ENCODE data around the gene SPCS2.

Gene SPCS2

DNA sequence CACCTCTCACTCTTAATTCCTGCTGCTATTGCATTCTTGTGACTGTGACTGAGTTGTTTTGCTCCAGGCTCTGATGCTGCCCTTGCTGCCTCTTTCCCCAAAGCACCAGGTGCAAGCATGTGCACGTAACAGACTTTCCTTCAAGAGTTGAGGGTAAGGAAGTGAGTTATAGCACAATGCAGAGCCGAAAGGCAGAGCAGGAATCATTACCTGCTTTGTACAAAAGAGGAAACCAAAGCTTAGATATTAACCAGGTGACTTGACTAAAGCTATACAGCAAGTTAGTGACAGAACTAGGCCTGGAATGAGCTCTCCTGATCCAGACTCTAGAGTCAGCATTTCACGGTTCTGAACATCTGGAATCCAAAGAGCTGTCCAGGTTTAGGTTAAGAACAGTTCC is 73.2 kb downstream of the SPCS2 start:
- no peak overlapping the region for H3K9ac ChIP-seq (ENCODE audit: low read length)

DNA sequence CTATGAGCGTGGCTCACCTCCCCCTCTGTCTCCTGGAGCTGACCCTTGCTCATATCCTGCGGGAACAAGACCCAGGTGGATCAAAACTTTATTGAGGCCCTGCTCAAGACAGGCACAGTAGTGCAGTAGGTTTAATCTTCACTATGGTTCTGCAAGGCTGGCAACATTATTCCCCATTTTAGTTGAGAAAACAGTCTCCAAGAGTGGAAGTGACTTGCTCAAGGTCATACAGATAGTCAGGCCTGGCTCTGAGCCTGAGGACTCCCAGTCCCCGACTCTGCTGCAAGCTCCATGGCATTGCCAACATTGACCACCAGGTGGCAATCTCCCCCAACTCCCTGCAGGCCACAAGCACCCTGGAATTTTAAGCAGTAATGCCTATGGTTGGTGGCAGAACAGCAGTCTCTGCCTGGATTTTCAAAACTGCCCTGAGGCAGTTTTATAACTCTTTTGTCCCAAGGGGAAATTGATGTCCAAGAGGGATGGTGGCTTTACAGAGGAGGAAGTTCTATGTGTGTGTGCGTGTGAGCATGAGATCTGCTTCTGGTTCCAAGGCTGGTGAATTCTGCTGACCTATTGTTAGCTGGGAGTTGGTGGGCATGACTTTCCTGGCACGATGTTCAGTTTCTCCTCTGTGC is 73.8 kb downstream of the SPCS2 start:
- Histone ChIP-seq H3K79me2 (ENCODE audit: control insufficient read depth, insufficient read depth, low read length, poor library complexity) (no peaks in the 10 kb centered on the region), H2BK12ac (ENCODE audit: low read length) (peak overlapping the region; percentile 7), H3K18ac (ENCODE audit: low read length) (no peak overlapping the region), H3K9me3 (ENCODE audit: insufficient read depth, low read depth, low read length) (peaks cover 7% of the 10 kb centered on the region), H3K36me3 (ENCODE audit: control insufficient read depth in 1 of 2, insufficient read depth in 2 of 2, low read length in 2 of 2) (no peaks in the 10 kb centered on the region), H3K27me3 (ENCODE audit: insufficient read depth, low read length) (no peaks in the 10 kb centered on the region), H2BK5ac (ENCODE audit: low read depth, low read length, poor library complexity) (no peak overlapping the region), H3K27ac (ENCODE audit: low read depth, low read length) (no peak overlapping the region), H2BK120ac (ENCODE audit: insufficient read depth, low read length, poor library complexity) (peak overlapping the region; percentile 4), H3K4me3 (ENCODE audit: low read depth, low read length) (no peak overlapping the region), H3K79me1 (ENCODE audit: low read length) (no peaks in the 10 kb centered on the region), H3K23ac (ENCODE audit: low read length) (no peak overlapping the region), H3K4ac (ENCODE audit: low read depth, low read length) (no peak overlapping the region), H3K4me2 (ENCODE audit: low read length) (no peak overlapping the region), H3K4me1 (ENCODE audit: control insufficient read depth in 1 of 2, insufficient read depth in 2 of 2, low read length in 2 of 2) (peaks cover 10% of the 10 kb centered on the region in 2 experiments), H4K12ac (ENCODE audit: low read depth, low read length) (no peak overlapping the region), H4K8ac (ENCODE audit: low read depth, low read length) (no peak overlapping the region), H4K91ac (ENCODE audit: low read depth, low read length) (peak overlapping the region; percentile 23), H3K14ac (ENCODE audit: low read length) (peak overlapping the region; percentile 11), H2AFZ (ENCODE audit: insufficient read depth, low read length, poor library complexity) (no peak overlapping the region), H3K9ac (ENCODE audit: low read length) (no peak overlapping the region), H2AK5ac (ENCODE audit: low read length) (no peak overlapping the region)
- peak; percentile 68 to 89 for DNase-seq
- no CpG with 5 or more reads among the region's 5 CpGs for WGBS (ENCODE audit: extremely low coverage, insufficient coverage, insufficient read length)

More for the DNA sequence above, 73.2 kb downstream of the SPCS2 start:
- H2AK5ac ChIP-seq (ENCODE audit: low read length): no peak overlapping the region
- no peak overlapping the region for H2AFZ ChIP-seq (ENCODE audit: insufficient read depth, low read length, poor library complexity)
- H4K12ac ChIP-seq (ENCODE audit: low read depth, low read length): no peak overlapping the region
- H2BK120ac ChIP-seq (ENCODE audit: insufficient read depth, low read length, poor library complexity): no peak overlapping the region
- no peak overlapping the region for H4K8ac ChIP-seq (ENCODE audit: low read depth, low read length)
- no peaks in the 10 kb centered on the region for H3K36me3 ChIP-seq (ENCODE audit: control insufficient read depth in 1 of 2, insufficient read depth in 2 of 2, low read length in 2 of 2)
- peaks cover 10% of the 10 kb centered on the region in 2 experiments for H3K4me1 ChIP-seq (ENCODE audit: control insufficient read depth in 1 of 2, insufficient read depth in 2 of 2, low read length in 2 of 2)
- H3K27me3 ChIP-seq (ENCODE audit: insufficient read depth, low read length): no peaks in the 10 kb centered on the region
- peaks cover 7% of the 10 kb centered on the region for H3K9me3 ChIP-seq (ENCODE audit: insufficient read depth, low read depth, low read length)
- H3K79me2 ChIP-seq (ENCODE audit: control insufficient read depth, insufficient read depth, low read length, poor library complexity): no peaks in the 10 kb centered on the region
- no peak overlapping the region for H3K4me2 ChIP-seq (ENCODE audit: low read length)
- H3K14ac ChIP-seq (ENCODE audit: low read length): no peak overlapping the region
- no peak overlapping the region for H3K23ac ChIP-seq (ENCODE audit: low read length)
- no peaks in the 10 kb centered on the region for H3K79me1 ChIP-seq (ENCODE audit: low read length)
- WGBS (ENCODE audit: extremely low coverage, insufficient coverage, insufficient read length): no CpG with 5 or more reads among the region's 3 CpGs
- H4K91ac ChIP-seq (ENCODE audit: low read depth, low read length): no peak overlapping the region
- no peak overlapping the region for H3K18ac ChIP-seq (ENCODE audit: low read length)
- no peak overlapping the region for H2BK5ac ChIP-seq (ENCODE audit: low read depth, low read length, poor library complexity)
- no peak overlapping the region for H3K4me3 ChIP-seq (ENCODE audit: low read depth, low read length)
- H3K27ac ChIP-seq (ENCODE audit: low read depth, low read length): no peak overlapping the region
- H2BK12ac ChIP-seq (ENCODE audit: low read length): no peak overlapping the region
- no peak for DNase-seq
- H3K4ac ChIP-seq (ENCODE audit: low read depth, low read length): no peak overlapping the region

DNA sequence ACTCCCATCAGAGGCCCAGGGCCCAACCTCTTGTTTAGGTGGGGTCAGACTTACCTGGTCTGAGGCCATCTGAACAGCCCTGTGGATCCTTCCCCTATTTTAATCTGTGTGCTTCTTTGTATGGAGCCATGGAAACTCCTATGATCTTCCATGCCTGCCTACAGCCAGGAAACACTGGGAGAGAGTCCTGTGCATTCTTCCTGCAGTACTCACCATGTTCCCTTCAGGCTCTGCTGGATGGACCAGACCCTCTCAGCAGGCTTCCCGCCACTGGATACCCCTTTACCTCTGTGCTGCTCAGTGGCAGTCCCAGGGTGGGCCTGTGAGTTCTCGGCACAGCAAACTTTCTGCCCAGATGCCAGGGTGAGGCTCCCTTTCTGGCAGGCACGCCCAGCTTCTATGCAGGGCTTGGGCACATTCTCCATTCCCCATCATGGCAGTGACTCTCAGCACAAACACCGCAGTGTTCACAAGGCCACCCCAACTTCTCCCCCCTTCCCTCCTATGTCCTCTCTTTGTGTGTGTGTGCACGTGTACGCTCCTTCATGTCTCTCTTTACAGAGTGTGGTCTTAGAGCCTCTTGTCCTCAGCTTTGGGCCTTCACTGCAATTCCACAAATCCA is 74.5 kb downstream of the SPCS2 start:
- H3K36me3 ChIP-seq (ENCODE audit: control insufficient read depth in 1 of 2, insufficient read depth in 2 of 2, low read length in 2 of 2): no peaks in the 10 kb centered on the region
- H2BK120ac ChIP-seq (ENCODE audit: insufficient read depth, low read length, poor library complexity): peak overlapping the region; percentile 4
- peak overlapping the region; percentile 11 for H3K14ac ChIP-seq (ENCODE audit: low read length)
- no peak for DNase-seq
- H3K4me1 ChIP-seq (ENCODE audit: control insufficient read depth in 1 of 2, insufficient read depth in 2 of 2, low read length in 2 of 2): peaks cover 10% of the 10 kb centered on the region in 2 experiments
- no peaks in the 10 kb centered on the region for H3K27me3 ChIP-seq (ENCODE audit: insufficient read depth, low read length)
- H2AFZ ChIP-seq (ENCODE audit: insufficient read depth, low read length, poor library complexity): no peak overlapping the region
- no peak overlapping the region for H2BK5ac ChIP-seq (ENCODE audit: low read depth, low read length, poor library complexity)
- H3K9ac ChIP-seq (ENCODE audit: low read length): no peak overlapping the region
- H3K18ac ChIP-seq (ENCODE audit: low read length): no peak overlapping the region
- peak overlapping the region; percentile 23 for H4K91ac ChIP-seq (ENCODE audit: low read depth, low read length)
- peak overlapping the region; percentile 1 for H2AK5ac ChIP-seq (ENCODE audit: low read length)
- H3K27ac ChIP-seq (ENCODE audit: low read depth, low read length): no peak overlapping the region
- H3K79me2 ChIP-seq (ENCODE audit: control insufficient read depth, insufficient read depth, low read length, poor library complexity): no peaks in the 10 kb centered on the region
- no peak overlapping the region for H3K4me3 ChIP-seq (ENCODE audit: low read depth, low read length)
- H3K79me1 ChIP-seq (ENCODE audit: low read length): no peaks in the 10 kb centered on the region
- WGBS (ENCODE audit: extremely low coverage, insufficient coverage, insufficient read length): no CpG with 5 or more reads among the region's 6 CpGs
- H2BK12ac ChIP-seq (ENCODE audit: low read length): peak overlapping the region; percentile 11
- no peak overlapping the region for H4K12ac ChIP-seq (ENCODE audit: low read depth, low read length)
- H3K9me3 ChIP-seq (ENCODE audit: insufficient read depth, low read depth, low read length): peaks cover 7% of the 10 kb centered on the region
- no peak overlapping the region for H3K23ac ChIP-seq (ENCODE audit: low read length)
- H4K8ac ChIP-seq (ENCODE audit: low read depth, low read length): no peak overlapping the region
- no peak overlapping the region for H3K4ac ChIP-seq (ENCODE audit: low read depth, low read length)
- no peak overlapping the region for H3K4me2 ChIP-seq (ENCODE audit: low read length)

DNA sequence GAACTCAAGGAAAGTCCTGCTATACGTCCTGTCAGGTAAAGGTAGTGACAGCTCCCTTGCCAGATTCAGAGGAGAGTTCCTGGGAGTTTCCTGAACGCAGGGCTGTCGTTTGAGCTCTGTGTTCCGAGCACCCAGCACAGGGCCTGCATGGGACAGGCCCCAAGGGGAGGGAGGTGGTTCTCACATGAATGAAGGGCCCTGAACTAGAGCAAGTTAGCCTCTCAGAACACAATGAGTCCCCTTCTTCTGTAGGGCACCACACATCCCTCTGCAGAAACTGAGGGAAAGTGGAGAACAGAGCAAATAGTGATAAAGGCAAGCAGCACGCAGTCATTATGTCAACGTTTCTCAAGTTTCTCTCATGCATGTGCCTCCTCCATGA is 75.0 kb downstream of the SPCS2 start:
- Histone ChIP-seq H4K91ac (ENCODE audit: low read depth, low read length) (no peak overlapping the region), H2BK120ac (ENCODE audit: insufficient read depth, low read length, poor library complexity) (peak overlapping the region; percentile 45), H2AFZ (ENCODE audit: insufficient read depth, low read length, poor library complexity) (no peak overlapping the region), H3K79me2 (ENCODE audit: control insufficient read depth, insufficient read depth, low read length, poor library complexity) (no peaks in the 10 kb centered on the region), H3K23ac (ENCODE audit: low read length) (no peak overlapping the region), H4K12ac (ENCODE audit: low read depth, low read length) (no peak overlapping the region), H3K4me2 (ENCODE audit: low read length) (no peak overlapping the region), H2BK12ac (ENCODE audit: low read length) (peak overlapping the region; percentile 45), H3K4me1 (ENCODE audit: control insufficient read depth in 1 of 2, insufficient read depth in 2 of 2, low read length in 2 of 2) (peaks cover 10% of the 10 kb centered on the region in 2 experiments), H4K8ac (ENCODE audit: low read depth, low read length) (no peak overlapping the region), H2AK5ac (ENCODE audit: low read length) (no peak overlapping the region), H3K18ac (ENCODE audit: low read length) (no peak overlapping the region), H2BK5ac (ENCODE audit: low read depth, low read length, poor library complexity) (no peak overlapping the region), H3K79me1 (ENCODE audit: low read length) (no peaks in the 10 kb centered on the region), H3K36me3 (ENCODE audit: control insufficient read depth in 1 of 2, insufficient read depth in 2 of 2, low read length in 2 of 2) (no peaks in the 10 kb centered on the region), H3K14ac (ENCODE audit: low read length) (peak overlapping the region; percentile 18), H3K27me3 (ENCODE audit: insufficient read depth, low read length) (no peaks in the 10 kb centered on the region), H3K9ac (ENCODE audit: low read length) (no peak overlapping the region), H3K27ac (ENCODE audit: low read depth, low read length) (no peak overlapping the region), H3K9me3 (ENCODE audit: insufficient read depth, low read depth, low read length) (peaks cover 7% of the 10 kb centered on the region), H3K4me3 (ENCODE audit: low read depth, low read length) (no peak overlapping the region), H3K4ac (ENCODE audit: low read depth, low read length) (no peak overlapping the region)
- no CpG with 5 or more reads among the region's 6 CpGs for WGBS (ENCODE audit: extremely low coverage, insufficient coverage, insufficient read length)
- no peak for DNase-seq
